GM21737 (cell line): ENCODE measurements around the gene BLOC1S6.
A peak's percentile ranks its signal among the peaks of the same experiment; 100 is the strongest.

Experiments used
- ATAC-seq: cut with Tn5 transposase; IDR thresholded peaks from one replicate; pipeline ENCODE4 v1.9.1; 2021; ENCODE audit warnings: mild to moderate bottlenecking, moderate library complexity; ENCODE audit not compliant: unreplicated experiment

The BLOC1S6 gene

DNA sequence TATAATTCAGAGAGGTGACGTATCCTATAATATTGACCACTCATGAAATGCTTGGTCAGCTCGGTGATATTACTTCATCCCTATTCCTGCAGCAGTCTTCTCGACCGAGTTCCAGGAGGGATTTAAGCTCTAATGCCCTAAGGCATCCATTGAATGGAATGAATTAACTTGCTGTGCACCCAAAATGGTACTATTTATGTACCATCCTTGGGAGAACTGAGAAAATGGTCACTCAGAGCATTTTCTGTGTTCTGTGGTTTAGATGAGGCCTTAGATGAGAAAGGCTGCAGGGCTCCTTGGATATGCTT, 638 bp downstream of the BLOC1S6 start:
- ATAC-seq: no peak

DNA sequence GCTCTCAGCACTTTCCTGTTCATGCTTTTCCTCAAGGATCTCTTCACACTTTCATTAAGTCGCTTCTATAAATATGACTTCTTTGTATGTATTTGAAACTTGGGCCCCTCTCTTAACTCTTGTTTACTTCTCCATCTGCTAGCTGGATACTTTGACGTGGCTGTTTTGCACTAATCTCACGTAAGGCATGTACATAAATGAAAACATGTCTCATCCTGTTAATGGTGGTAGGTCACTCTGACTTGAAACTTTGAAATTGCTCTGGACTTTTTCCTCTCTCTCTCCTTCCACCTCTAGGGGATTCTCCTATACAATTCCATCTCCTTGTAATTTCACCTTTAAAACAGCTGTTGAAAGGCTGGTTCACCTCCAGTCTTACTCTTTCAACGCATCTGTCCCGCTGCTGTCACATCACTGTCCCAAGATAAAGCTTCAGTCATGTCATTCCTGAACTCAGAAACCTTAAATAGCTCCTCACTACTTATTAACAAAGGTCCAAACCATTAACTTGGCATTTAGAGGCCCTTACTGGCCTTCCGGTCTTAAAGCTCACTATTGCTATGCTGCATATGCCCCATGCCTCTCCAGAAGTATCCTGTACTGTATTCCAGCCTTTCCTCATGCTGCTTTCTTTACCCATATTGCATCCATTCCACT, 1.2 kb downstream of the BLOC1S6 start:
- ATAC-seq: no peak

DNA sequence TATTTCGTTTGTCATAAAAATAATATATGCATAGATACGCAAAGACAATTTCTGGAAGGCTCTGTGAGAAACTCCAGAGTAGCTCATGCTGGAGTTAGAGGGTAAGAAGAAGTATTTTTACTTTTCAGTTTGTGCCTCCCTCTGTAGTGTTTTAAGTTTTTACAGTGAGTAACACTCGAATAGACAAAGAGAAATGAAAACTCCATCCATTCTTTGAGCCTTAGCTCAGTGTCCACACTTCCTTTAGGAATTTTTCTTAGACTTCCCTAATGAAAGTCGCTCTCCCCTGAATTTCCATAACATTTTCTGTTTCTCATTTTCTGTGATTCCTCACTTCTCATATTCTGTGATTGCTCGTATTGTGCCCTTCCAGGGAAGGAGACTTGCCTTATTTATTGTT, 2.1 kb downstream of the BLOC1S6 start:
- no peak for ATAC-seq

DNA sequence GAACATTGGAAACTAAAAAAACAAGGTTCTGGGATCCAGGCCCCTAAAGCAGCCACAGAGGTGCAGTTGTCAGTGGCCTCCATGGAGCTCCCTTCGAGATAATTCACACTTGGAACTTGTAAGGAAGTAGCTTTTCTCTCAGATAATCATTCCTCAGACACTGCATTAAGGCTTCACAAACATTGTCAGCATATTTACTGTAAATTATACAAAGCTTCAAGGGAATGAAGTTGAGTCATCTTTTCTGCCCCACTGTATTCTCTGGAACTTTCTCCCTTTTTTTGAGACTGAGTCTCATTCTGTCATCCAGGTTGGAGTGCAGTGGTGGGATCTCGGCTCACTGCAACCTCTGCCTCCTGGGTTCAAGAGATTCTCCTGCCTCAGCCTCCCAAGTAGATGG, 7.1 kb downstream of the BLOC1S6 start:
- no peak for ATAC-seq

DNA sequence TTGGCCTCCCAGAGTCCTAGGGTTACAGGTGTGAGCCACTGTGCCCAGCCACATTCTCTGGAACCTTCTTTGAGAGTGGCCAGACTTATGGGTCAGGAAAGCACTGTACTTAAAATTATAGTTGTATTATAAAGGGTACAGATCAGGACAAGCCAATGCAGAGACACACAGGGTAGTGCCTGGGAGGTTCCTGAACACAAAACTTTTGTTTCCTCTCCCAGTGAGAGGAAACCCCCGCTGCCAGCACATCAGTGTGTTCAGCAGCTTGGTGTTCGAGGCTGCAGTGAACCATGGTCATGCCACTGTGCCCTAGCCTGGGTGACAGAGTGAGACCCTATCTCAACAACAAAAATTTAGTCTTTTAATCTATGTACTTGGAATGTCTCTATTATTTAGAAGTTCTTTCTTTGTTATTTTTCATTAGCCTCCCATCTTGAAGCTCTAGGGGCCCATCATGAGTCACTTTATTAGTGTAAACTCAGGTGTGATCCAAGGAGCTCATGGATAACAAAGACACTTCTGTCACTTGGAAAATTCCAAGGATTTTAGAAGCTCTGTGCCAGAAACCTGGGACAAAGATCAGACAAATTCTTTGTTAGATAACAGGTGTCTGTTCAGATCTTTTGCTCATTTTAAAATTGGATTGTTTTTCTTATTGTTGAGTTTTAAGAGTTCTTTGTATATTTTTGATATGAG, 7.8 kb downstream of the BLOC1S6 start:
- ATAC-seq: no peak

DNA sequence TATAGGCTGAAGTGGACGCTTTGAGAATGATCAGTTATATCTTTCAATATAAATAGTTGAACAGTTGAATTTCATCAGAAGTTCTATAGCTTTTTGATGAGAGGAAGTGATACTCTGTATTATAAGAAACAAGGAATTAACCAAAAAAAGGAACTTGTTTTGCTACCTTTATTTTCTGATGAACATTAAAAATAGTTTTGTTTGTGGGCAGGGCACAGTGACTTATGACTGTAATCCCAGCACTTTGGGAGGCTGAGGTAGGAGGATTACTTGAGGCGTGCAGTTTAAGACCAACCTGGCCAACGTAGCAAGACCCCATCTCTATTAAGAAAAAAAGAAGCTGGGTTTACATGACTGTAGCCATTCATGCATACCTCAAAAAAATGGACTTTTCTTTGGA, 16.7 kb downstream of the BLOC1S6 start:
- ATAC-seq: no peak

DNA sequence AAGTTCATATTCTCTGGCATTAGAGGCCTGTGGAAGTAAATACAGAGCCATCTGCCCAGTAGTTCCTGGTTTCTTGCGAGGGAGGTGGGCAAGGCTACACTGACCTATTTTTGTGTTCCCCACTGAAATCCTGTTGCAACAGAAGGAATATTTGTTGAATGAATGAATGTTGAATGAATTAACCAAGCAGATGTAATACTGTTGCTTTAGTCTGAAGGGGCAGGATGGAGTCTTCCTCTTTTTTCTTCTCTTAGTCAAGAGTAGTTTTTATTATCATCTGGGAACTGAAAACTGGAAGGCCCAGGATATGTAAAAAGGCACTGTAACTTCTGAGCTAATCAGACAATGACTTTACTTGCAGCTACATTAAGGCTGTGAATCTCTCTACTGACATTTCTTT, 17.1 kb downstream of the BLOC1S6 start:
- ATAC-seq: no peak

DNA sequence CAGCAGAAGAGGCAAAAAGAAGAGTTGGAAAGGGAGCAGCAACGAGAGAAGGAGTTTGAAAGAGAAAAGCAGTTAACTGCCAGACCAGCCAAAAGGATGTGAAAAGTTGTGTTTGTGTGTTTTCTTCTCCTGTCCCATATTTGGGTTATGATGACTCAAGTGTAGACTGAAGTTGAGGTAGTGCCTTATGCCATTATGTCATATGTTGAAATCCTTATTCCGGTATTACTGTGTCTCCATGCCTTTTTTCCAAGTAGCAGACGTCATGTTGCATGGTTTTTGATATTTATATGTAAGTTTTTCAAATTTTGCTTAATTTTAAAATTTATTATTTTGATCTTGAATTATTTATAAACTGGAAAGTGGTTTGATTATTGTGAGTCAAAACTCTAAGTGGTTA, 19.2 kb downstream of the BLOC1S6 start:
- ATAC-seq: no peak

DNA sequence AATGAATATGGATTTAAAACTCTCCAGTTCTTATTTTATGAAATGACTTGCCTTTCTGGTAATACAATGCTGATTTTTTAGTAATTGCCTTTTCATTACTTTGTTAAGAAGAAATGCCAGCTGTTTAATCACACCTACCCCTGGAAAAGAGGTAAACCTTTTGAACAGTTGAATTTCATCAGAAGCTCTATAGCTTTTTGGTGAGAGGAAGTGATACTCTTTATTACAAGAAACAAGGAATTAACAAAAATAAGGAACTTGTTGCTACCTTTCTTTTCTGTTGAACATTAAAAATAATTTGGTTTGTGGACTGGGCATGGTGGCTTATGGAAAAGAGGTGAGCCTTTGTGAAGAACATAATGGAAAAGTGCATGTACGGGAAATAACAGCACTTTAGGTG, 19.7 kb downstream of the BLOC1S6 start:
- ATAC-seq: no peak

DNA sequence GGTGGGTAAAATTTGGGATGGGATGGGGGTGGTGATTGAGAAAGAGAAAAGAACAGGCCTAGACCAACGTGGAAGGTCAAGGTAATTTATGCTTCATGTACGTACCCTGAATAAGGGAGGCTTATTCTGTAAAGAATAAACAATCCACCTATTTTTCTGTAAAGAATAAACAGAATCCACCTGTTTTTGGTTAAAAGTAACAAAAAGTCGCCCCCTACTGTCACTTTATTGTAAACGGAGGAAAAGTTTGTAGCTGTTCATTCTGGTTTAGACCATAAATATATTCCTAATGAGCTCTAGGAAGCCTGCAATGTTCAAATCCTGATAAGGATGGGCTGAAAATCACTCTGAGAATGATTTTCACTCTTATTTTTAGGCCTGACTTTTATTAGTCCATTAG, 24.1 kb downstream of the BLOC1S6 start:
- no peak for ATAC-seq

DNA sequence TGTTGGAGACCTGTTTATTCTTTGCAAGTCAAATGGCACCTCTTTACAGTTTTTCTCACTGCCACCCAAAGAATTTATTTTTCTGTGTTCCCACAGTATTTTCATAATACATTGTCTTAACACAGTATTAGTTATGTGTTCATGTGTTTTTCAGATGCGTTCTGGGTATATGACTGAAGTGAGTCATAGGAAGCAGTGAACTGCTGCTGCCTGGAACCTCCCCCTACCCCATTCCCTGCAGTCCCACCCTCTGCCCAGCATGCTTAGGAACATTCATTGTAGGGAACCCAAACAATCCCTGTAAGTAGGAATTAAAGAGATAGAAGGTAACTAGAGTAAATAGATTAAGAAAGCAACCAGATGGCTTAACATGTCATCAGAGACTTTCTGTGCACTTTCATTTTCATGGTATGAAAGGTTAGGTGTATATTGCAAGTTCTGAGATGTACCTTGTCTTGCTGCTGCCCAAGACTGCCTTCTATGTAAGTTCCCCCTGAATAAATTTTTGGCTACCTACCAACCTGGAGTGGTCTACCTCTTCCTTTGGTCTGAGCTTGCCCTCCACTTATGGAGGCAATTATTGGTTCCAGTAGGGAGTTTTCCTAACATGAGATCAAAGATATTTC, 25.7 kb downstream of the BLOC1S6 start:
- ATAC-seq: no peak

DNA sequence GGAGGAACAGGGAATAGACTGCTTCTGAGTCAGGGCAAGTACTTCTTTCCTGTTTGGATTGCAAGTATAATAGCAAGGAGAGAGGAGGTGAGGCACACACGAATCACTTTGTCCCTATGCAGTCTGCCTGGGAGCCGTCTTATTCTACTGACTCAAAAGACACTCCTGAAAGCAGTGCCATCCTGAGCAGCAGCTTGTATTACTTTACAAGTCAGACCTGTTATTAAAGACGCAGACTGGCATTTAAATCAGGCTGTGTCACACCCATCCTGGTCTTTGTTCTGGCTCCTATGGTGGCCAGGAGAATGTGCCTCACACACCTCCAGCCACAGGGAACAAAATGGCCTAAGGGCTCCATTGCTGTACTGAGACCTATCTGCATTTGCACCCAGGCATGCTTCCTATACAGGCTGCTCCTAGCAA, 29.7 kb downstream of the BLOC1S6 start:
- ATAC-seq: no peak

DNA sequence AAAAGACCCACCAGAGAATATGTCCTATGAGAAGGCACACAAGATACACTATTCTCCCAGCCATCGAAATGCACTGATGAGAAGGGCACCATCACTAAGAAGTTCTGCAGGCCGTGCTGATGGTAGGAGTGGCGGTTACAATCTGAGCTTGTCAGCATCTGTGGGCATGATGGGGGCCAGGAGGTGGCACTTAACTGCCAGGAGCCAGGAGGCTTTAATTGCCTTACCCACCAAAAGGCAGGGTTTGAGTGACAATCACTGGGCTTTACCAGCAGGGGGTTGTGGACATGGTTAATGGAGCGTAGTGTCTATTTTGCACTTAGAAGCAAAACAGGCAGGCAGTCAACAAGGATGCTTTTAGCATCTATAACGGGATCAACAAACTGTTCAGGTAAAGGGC, 31.6 kb downstream of the BLOC1S6 start:
- no peak for ATAC-seq

DNA sequence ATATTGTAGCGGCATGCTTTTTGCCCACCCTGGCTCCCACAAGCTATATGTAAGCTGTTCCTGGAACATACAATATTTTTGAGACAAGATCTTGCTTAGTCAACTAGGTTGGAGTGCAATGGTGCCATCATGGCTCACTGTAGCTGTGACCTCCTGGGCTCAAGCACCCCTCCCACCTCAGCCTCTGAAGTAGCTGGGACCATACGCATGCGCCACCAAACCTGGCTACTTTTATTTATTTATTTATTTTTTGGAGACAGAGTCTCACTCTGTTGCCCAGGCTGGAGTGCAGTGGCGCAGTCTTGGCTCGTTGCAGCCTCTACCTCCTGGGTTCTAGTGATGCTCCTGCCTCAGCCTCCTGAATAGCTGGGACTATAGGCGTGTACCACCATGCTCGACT, 41.0 kb downstream of the BLOC1S6 start:
- no peak for ATAC-seq

DNA sequence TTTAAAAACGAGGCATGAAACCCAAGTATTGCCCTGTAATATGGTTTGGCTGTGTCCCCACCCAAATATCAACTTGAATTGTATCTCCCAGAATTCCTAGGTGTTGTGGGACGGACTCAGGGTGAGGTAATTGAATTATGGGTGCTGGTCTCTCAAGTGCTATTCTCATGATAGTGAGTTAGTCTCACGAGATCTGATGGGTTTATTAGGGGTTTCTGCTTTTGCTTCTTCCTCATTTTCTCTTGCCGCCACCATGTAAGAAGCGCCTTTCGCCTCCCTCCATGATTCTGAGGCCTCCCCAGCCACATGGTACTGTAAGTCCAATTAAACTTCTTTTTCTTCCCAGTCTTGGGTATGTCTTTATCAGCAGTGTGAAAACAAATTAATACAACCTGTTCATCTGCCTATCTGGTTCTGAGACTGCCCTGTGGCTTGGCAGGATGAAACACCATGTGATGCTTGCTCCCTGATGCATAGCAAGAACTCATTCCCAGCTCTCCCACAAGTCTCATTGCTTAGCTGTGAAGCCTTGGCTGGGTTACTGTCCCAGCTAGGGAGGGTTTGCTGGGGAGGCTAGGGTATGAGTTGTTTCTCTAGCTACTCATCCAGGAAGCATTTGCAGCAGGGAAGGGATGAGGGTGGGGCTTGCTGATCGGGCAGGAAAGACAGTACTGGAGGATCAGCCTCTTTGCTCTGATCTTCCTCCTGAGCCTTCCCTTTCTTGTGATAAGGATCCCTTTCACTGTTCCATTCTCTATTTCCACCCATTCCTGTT, 43.9 kb downstream of the BLOC1S6 start:
- ATAC-seq: no peak

DNA sequence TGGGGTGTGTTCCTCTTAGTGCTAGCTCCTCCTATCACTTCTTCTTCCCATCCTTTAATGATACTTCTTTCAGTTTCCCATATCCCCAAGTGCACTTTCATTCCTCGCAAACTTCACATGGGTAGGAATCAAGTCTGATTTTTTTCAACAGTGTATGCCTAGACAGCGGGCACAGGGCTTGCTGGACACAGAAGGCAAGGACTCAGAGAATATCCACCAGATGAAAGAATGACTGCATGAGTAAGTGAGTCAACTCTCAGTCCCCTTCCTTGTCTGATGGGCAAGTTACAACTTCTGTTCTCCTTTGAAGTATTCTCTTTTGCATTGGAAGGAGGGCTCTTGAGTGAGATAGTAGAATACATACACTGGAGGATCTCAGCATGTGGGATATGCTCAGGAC, 44.6 kb downstream of the BLOC1S6 start:
- no peak for ATAC-seq

DNA sequence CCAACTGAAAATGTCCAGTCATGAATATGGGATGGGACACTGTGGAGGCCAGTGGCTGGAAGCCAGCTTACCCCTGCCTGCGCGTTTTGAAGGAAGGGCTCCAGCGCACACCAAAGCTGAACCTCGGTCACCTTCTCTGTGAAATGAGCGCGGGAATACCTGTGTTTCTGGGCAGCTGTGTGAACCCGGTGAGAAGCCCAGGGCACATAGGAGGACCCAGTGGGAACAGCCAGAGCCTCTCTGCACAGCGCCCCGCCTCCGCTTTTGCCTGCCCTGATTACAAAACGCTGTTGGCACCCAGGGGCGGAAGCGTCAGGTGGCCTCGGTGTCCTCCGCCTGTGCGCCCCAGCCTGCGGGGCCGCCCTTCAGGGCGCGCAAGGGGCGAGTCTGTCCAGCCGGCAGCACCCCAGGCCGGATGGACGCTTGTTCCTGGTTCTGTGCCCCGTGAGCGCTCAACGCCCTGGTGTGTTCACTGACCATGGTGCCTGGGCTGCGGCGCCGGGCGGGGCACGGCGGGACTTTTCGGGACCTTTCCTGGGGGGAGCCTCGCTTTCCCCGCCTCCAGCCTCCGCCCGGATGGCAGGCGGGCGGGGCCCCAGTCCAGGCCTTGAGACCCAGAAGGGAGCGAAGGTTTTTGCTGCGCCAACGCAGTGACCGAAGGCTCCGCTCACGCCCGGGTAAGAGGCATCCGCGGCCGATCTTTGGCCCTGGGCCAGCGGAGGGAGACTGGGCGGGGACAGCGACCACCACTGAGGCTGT, 47.4 kb downstream of the BLOC1S6 start, which contains the start of gene SQOR:
Gene SQOR, plus strand, starts transcription at position 598 of the 759 bp plus-strand sequence. CDS start 23,895 bp downstream, outside the sequence.
- ATAC-seq: peak; percentile 69

DNA sequence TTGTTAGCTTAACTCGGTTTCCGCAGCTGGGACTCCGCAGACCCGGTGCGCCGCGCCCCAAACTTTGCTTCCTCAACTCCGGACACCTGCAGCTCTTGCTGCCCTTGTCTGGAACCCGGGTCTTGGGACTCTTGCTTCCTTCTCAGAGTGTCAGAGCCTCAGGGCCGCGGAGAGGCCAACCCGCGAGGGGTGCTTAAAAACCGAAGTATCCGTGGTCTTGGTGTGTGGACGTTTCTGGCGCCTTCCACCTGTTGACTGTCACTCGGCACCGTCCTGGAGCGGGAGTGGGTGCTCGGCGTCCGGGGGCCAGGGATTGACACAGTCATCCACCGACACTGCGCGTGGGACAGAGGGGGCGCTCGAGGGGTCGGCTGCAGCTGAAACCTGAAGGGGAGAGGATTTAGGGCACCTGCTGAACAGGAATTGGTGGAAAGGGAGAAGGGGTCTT, 48.0 kb downstream of the BLOC1S6 start:
- ATAC-seq: peak; percentile 48

DNA sequence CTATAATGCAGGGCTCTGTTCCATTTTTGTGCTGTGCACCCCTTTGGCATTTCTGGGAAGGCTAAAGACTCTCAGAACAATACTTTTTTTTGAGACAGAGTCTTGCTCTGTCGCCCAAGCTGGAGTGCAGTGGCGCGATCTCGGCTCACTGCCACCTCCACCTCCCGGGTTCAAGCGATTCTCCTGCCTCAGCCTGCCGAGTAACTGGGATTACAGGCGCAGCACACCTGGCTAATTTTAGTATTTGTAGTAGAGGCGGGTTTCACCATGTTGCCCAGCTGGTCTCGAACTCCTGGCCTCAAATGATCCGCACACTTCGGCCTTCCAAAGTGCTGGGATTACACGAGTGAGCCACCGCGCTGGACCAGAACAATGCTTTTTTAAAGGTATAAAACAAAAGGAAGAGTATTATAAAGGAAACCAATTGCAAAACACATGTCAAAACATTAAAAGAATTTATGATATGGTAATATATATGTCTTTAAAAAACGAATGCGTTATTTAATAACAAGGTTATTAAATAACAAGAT, 48.6 kb downstream of the BLOC1S6 start:
- ATAC-seq: no peak

DNA sequence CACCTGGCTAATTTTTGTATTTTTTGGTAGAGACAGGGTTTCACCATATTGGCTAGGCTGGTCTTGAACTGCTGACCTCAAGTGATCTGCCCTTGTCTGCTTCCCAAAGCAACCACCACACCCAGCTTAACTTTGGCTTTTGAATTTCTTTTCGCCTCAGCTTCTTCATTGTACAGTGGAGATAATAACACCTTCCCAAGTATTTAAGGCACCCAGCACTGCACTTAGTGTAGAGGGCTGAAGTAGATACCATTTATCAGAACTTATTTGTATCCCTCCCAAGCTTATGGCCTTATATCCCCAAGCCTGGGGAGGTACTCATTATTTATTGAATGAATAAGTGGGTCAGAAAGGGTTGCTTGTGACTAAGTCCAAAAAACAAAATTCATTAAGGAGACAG, 50.0 kb downstream of the BLOC1S6 start:
- no peak for ATAC-seq
